Body of pancreas (tissue), 4 donors: ENCODE measurements around the gene PPP2R5C.

ENCODE experiments used
- POLR2A ChIP-seq, 3 donors: fragments of 450-650 bp; IDR thresholded peaks; one replicate each; pipeline ENCODE4 v1.6.1; 2016; ENCODE audit warnings: antibody characterized with exemption in 3 of 3, mild to moderate bottlenecking in 2 of 3
- TF ChIP-seq, protein P1 (sequence below), 7 experiments: fragments of 450-650 bp in 4 of 7; fragments of 200-600 bp in 3 of 7; sonication (generic) in 3 of 7; IDR thresholded peaks; one replicate each; pipeline ENCODE4 v1.5.1; 2016 to 2019; ENCODE audit warnings: antibody characterized with exemption in 7 of 7

DNA sequence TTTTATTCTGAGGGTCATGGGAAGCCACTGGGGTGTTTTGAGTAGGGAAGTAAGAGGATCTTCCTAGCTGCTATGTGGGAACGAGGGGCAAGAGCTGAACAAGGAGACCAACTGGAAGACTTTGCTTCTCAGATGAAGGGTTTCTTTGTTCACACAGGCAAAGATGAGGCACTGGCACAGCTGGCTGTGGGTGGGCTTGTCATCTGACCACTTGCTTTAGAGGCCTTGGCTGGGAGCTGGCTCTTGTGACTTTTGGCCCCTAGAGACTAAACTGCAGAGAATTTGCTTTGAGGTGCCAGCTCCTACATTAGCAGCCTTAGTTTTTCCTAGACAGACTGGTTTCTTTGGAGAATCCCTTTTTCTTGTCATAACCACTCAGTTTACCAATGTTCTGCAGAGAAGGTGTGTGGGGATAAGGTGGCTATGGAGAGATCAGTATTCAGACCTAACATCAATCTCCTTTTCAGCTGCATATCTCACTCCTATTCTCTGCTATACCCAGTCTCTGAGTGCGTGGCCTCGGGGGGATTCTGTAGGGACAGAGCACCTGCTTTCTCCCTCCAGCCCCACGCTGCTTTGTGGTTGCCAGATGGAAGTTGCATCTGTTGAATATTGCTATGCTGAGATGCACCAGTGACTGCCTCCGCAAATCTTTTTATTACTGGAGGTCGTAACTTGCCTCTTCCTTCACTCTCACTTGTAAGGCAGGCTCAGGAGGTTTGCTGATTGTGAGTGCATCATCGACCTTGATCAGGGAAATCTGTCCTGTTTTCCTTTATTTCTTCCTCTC lies 12.7 kb downstream of the PPP2R5C start:
- TF ChIP-seq, protein P1, sequence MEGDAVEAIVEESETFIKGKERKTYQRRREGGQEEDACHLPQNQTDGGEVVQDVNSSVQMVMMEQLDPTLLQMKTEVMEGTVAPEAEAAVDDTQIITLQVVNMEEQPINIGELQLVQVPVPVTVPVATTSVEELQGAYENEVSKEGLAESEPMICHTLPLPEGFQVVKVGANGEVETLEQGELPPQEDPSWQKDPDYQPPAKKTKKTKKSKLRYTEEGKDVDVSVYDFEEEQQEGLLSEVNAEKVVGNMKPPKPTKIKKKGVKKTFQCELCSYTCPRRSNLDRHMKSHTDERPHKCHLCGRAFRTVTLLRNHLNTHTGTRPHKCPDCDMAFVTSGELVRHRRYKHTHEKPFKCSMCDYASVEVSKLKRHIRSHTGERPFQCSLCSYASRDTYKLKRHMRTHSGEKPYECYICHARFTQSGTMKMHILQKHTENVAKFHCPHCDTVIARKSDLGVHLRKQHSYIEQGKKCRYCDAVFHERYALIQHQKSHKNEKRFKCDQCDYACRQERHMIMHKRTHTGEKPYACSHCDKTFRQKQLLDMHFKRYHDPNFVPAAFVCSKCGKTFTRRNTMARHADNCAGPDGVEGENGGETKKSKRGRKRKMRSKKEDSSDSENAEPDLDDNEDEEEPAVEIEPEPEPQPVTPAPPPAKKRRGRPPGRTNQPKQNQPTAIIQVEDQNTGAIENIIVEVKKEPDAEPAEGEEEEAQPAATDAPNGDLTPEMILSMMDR (IDR thresholded peaks at IDR 0.05) = no peak
- TF ChIP-seq POLR2A (IDR thresholded peaks at IDR 0.05) = no peak
